ENCODE measurements around the gene TTK.

Gene TTK

GRCh38 chr6:79969784-79970183, 34.7 kb upstream of the TTK start:
- TF ChIP-seq CTCF (IDR thresholded peaks at IDR 0.05), result no peak
- no peak overlapping the region for H3K9ac ChIP-seq
- no peak overlapping the region for H3K4me2 ChIP-seq (ENCODE audit: low read length)
- no peak overlapping the region for H2AFZ ChIP-seq
- H3K79me2 ChIP-seq, result no peaks in the 10 kb centered on the region
- no peaks in the 10 kb centered on the region for H3K36me3 ChIP-seq (ENCODE audit: control insufficient read depth, insufficient read depth, low read length)
- H3K4me3 ChIP-seq (ENCODE audit: low read depth, low read length), result no peak overlapping the region
- H3K4me1 ChIP-seq, result no peaks in the 10 kb centered on the region
- H3K27me3 ChIP-seq (ENCODE audit: control insufficient read depth, insufficient read depth, low read length), result no peaks in the 10 kb centered on the region
- no peaks in the 10 kb centered on the region for H3K9me3 ChIP-seq (ENCODE audit: control insufficient read depth, low read length)
- H3K27ac ChIP-seq, result no peak overlapping the region

GRCh38 chr6:79971193-79971592, 33.3 kb upstream of the TTK start:
- H3K9ac ChIP-seq, result no peak overlapping the region
- H3K4me3 ChIP-seq (ENCODE audit: low read depth, low read length), result no peak overlapping the region
- no peak for TF ChIP-seq CTCF (IDR thresholded peaks at IDR 0.05)
- H3K4me2 ChIP-seq (ENCODE audit: low read length), result no peak overlapping the region
- H3K79me2 ChIP-seq, result no peaks in the 10 kb centered on the region
- no peaks in the 10 kb centered on the region for H3K27me3 ChIP-seq (ENCODE audit: control insufficient read depth, insufficient read depth, low read length)
- H3K4me1 ChIP-seq, result no peaks in the 10 kb centered on the region
- no peak overlapping the region for H3K27ac ChIP-seq
- H3K9me3 ChIP-seq (ENCODE audit: control insufficient read depth, low read length), result no peaks in the 10 kb centered on the region
- no peak overlapping the region for H2AFZ ChIP-seq
- H3K36me3 ChIP-seq (ENCODE audit: control insufficient read depth, insufficient read depth, low read length), result no peaks in the 10 kb centered on the region

- Histone ChIP-seq H3K4me2 (ENCODE audit: low read length) (no peak overlapping the region), H3K4me3 (ENCODE audit: low read depth, low read length) (no peak overlapping the region), H3K9me3 (ENCODE audit: control insufficient read depth, low read length) (no peaks in the 10 kb centered on the region), H3K27ac (no peak overlapping the region), H2AFZ (no peak overlapping the region), H3K9ac (no peak overlapping the region), H3K27me3 (ENCODE audit: control insufficient read depth, insufficient read depth, low read length) (no peaks in the 10 kb centered on the region), H3K4me1 (no peaks in the 10 kb centered on the region), H3K36me3 (ENCODE audit: control insufficient read depth, insufficient read depth, low read length) (no peaks in the 10 kb centered on the region), H3K79me2 (no peaks in the 10 kb centered on the region)
- TF ChIP-seq CTCF (IDR thresholded peaks at IDR 0.05), result no peak
Measured at GRCh38 chr6:79981652-79982051, 22.8 kb upstream of the TTK start.

GRCh38 chr6:79984261-79984660, 20.2 kb upstream of the TTK start:
- Histone ChIP-seq H3K79me2 (no peaks in the 10 kb centered on the region), H3K9ac (no peak overlapping the region), H2AFZ (no peak overlapping the region), H3K4me3 (ENCODE audit: low read depth, low read length) (no peak overlapping the region), H3K27ac (no peak overlapping the region), H3K36me3 (ENCODE audit: control insufficient read depth, insufficient read depth, low read length) (no peaks in the 10 kb centered on the region), H3K9me3 (ENCODE audit: control insufficient read depth, low read length) (no peaks in the 10 kb centered on the region), H3K4me2 (ENCODE audit: low read length) (no peak overlapping the region), H3K27me3 (ENCODE audit: control insufficient read depth, insufficient read depth, low read length) (no peaks in the 10 kb centered on the region), H3K4me1 (no peaks in the 10 kb centered on the region)
- TF ChIP-seq CTCF (IDR thresholded peaks at IDR 0.05), result peak; percentile 10

GRCh38 chr6:79985128-79985527, 19.3 kb upstream of the TTK start:
- Histone ChIP-seq H3K27me3 (ENCODE audit: control insufficient read depth, insufficient read depth, low read length) (no peaks in the 10 kb centered on the region), H2AFZ (no peak overlapping the region), H3K4me3 (ENCODE audit: low read depth, low read length) (no peak overlapping the region), H3K27ac (no peak overlapping the region), H3K4me2 (ENCODE audit: low read length) (no peak overlapping the region), H3K9me3 (ENCODE audit: control insufficient read depth, low read length) (no peaks in the 10 kb centered on the region), H3K79me2 (no peaks in the 10 kb centered on the region), H3K4me1 (no peaks in the 10 kb centered on the region), H3K36me3 (ENCODE audit: control insufficient read depth, insufficient read depth, low read length) (no peaks in the 10 kb centered on the region), H3K9ac (no peak overlapping the region)
- no peak for TF ChIP-seq CTCF (IDR thresholded peaks at IDR 0.05)
